ENCODE measurements around the gene HOXC10.

HOXC10 gene

DNA sequence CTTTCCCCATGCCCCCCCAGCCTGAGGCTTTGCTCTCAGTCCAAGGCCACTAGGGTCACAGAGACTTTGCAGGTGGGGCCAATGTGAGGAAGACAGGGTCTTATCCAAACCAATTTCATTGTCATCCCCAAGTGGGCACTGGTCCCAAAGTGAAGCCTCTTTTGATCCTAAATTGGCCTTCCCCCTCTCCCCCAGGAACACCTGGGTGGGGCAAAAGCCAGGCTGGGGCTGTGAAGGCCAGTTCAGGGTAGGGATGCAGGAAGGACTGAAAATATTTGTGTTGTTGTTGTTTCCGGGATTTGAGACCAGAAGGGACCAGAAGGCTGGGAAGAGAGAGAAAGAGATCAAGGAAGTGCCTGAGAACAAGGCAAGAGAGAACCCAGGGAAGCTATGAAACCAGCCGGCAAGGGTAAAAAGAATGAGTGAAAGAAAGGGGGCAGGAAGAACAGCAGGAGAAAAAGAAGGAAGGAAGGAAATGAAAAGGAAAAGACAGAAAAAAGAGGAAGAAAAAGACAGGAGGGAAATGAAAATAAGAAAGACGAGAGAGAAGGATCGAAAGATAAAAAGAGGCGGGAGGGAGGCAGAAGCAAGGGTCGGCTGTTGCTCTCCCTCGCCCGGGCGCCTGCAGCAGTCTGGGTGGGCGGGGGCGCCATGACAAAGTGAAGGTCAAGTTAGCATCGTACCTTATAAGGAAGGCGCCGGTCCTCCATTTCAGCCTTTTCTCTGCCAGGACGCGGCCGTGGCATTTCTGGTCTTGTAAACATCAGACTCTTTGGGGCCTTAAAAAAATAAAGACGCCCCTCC is 19.5 kb upstream of the HOXC10 start:
- no peak for DNase-seq (ENCODE audit: low spot score)

DNA sequence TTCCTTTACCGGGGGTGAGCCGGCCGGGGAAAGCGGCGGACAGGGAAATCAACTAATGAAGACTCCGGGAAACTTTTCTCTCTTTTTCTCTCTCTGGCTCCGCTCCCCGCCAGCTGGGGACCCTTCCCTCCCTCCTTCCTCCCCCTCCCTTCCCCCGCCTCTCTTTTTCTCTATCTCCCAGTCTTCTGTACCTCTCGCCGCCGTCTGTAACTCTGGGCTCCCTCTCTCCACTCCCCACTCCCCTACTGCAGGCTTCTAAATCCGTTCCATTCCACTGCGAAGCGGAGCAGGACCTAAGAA is 18.9 kb upstream of the HOXC10 start:
- no peak for DNase-seq (ENCODE audit: low spot score)

DNA sequence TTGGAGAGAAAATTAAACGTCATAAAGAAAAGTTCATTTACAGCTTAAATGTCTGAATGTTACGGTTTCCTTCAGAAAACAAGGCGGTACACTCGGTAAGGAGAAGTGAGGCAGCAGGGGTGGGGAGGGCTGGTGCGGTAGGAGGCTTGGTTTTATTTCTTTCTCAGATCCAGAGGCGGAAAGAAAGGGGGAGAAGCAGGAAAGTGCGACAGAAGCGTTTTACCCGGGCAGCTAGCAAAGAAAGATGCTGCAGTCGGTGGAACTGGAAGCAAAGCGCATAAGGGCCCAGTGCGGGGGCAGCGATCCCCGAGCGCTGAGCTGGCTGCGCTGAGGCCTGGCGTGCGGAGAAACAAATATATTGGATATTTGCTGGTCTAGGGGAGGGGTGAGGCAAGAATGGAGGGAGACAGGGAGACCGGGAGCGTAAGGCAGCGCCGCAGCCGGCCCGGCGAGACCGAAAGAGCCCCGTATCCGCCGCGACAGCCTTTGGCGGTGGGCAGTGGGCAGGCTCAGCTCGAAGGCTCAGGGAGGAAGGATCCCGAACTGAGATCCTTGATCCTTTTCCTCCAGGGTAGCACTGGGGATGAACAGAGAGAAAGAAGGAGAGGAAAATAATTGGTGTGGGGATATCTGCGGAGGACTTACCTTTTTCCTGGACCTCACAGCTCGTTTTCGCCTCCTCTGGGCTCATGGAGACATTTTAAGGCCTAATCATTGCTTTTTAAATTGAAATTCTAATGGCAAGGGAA is 18.4 kb upstream of the HOXC10 start:
- DNase-seq (ENCODE audit: low spot score): no peak

DNA sequence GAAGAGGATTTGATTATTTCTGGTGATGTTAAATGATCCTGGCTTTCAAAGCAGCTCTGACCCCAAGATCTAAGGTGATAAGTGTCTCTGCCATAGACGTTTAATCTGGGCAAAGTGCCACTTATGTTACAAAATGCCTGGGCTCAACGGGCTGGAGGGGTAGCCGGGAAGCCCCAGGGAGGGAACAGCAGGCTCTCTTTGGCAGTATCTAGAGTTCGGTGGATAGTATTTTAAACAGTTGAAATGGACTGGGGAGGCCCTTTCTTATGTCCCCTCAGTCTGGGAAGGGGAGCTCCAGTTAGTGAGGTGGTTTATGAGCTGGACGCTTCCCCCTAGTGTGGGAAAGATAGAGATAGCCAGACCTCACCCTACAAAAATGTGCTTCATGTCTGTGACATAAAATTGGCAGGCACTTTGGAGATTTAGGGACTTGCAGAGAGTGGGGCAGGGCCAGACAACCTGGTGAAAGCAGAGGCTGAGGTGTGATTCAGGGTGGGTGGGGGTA is 17.5 kb upstream of the HOXC10 start:
- no peak for DNase-seq (ENCODE audit: low spot score)

DNA sequence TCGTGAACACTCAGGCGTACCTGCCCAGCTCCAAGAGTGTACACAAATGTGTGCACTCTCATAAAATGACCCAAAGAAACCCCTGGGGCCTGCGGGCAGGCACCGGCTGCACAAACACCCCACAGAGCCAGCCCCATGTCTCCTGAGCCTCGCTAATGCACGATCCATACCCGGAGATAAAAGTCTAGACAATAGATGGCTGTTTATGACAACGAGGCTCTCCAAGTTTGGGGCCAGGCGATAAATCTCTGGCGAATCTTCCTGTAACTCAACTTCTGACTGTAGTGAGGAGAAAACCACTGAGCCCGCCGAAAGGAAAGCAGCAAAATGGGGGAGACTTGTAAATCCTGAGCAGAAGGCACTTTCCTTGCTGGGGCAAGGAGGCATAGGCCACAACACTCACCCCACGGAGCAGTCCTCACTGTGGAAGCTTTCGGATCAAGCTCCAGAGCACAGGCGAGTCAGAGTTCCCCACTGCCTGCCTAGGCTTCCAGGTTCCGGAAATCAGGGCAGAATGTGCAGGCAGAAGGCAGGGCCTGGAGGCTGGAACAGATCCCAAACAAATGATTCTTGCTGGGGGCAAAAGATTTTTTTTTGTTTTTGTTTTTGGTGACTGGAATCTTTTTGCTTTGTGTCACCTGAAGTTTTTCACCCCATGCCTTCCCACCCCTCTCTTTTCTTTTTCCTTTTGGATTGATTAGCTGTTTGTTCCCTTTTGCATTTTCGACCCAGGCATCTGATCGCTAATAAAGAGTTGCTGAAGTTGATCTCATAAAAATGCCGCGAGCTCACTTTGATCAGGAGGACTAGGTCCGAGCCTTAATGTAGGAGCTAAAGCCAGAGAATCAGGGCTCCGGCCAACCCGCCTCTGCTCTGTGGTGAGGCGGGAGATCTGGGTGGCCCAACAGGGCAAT is 16.5 kb upstream of the HOXC10 start:
- DNase-seq (ENCODE audit: low spot score): no peak

DNA sequence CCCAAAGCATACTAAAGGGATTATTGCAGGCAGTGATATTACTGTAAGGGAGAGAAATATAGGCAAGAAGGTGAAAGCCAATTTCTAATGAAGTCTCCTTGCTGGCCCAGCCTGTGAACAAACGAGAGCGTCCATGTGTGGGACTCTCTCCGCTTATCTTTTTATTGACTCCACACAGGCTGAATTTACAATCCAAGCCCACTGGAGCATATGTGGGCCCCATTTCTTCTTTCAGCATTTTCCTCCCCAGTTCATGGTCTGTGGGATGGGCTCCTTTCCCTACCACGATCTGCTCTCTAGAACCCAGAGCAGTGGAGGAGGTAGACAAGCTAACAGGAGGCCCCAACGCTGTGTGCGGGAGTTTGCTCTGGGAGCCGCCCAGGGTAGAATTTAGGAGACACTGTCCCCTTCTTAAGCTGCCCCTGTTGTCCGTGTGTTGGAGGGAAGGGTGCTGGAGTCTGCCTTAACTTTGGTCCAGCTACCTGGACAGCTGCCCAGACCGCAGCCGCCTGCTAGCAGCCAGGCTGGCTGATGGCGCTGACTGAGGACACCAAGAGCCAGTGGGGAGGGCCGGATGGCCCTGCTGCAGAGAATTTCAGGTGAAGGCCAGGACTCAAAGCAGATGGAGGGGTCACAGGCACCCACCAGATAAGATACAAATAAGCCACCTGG is 15.2 kb upstream of the HOXC10 start:
- DNase-seq (ENCODE audit: low spot score): no peak

DNA sequence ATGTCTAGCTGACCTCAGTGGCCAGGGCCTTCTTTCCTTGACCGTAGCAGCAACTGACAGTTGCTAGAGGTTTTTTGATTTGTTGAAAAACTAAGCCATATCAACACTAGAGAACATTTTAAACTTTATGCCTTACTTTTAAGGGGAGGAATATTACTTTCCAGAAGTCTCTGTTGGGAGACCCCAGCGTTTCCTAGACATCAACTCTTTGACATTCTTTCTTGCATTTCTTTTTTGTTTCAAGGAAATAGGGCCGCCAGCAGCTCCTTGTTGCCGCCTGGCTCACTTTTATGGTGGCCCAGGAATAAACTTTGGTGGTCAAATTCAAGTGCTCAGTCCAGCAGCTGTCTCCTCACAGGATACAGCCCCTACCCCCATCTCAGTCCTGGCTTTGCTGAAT is 14.5 kb upstream of the HOXC10 start:
- DNase-seq (ENCODE audit: low spot score): no peak

DNA sequence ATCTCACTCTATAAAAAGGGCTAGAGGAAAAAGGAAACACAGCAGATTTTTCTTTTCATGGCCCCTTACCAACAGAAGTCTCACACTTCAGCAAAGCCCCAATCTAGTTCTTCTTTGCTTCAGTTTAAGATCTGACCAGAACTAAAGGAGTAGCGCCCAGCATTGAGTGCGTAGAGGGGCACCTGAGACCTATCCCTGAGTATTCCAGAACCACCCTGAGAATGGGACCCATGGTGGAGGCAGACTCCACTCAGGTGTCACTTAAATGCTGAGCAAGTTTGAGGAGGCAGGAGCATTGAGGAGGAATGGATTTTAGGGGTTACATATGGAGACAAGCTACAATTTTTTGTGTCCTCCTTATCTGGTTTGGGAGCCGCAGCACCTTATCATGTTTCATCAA is 13.8 kb upstream of the HOXC10 start:
- no peak for DNase-seq (ENCODE audit: low spot score)

DNA sequence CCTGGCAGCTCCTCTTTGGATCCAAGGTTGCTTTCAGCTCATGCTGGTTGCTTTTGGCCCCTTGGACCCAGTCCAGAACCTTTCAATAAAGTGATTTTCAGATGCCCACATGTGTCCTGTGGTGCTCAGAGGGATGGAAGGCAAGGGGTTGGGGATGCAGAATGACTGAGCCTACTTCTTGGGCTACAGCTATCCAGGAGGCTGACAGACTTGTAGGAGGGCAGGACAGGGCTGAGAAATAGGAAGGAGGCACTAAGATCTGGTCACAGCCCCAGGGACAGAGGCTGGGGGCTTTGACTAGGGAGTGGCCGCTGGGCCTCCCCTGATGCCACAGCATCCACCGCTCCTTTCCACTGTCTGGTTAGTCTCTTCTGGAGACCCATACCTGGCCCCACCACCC is 13.3 kb upstream of the HOXC10 start:
- no peak for DNase-seq (ENCODE audit: low spot score)

DNA sequence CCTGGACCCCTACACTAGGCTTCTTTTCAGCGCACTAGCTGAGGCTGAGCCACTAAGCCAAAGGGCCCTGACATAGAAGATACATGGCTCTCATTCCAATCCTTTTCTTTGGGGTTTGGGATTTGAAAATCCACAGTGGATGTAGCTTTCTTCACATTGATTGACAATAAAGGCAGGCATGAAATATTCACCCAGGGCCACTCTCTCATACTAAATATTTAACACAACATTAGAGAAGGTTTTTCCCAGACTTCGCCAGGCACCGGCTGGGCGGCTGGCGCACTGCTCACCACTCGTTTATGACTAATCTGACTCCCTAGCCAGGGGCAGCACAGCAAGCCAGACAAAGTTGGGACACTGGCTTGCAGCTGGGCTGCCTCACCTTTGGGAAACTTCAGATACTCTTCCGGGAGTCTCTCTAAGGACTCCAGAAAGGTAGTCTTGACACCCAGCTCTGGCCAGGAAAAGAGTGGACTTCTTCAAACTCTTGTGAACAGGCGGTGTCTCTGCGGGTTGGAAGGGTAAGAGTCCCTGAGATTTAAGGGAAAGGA is 12.7 kb upstream of the HOXC10 start:
- no peak for DNase-seq (ENCODE audit: low spot score)

DNA sequence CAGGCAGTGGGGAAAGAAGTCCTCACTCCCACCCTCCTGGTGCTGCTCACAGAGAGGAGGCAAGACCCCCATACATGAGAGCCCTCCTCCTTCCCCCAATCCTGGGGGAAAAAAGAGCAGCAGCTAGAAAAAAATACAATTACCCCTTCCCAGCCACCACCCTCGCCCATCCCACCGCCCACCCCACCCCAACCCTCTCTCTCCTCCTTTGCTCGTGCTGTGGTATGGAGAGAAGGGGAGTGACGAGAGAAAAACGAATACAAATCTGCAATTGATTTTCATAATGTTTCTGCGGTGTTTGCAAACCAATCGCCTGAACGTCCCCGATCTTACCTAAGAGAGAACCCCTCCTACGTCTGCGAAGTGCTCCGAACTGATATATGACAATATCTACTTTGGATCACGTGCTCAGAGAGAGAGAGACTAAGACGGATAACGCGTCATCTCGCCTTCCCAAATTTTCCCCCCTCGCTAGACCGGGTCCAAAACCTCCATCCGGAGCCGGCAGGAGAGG is 12.2 kb upstream of the HOXC10 start, which contains the start of gene HOXC11:
HOXC11 (plus strand) TSS at position 405 of the 514 bp plus-strand sequence. CDS start 116 bp downstream, outside the sequence.
- DNase-seq (ENCODE audit: low spot score): no peak

DNA sequence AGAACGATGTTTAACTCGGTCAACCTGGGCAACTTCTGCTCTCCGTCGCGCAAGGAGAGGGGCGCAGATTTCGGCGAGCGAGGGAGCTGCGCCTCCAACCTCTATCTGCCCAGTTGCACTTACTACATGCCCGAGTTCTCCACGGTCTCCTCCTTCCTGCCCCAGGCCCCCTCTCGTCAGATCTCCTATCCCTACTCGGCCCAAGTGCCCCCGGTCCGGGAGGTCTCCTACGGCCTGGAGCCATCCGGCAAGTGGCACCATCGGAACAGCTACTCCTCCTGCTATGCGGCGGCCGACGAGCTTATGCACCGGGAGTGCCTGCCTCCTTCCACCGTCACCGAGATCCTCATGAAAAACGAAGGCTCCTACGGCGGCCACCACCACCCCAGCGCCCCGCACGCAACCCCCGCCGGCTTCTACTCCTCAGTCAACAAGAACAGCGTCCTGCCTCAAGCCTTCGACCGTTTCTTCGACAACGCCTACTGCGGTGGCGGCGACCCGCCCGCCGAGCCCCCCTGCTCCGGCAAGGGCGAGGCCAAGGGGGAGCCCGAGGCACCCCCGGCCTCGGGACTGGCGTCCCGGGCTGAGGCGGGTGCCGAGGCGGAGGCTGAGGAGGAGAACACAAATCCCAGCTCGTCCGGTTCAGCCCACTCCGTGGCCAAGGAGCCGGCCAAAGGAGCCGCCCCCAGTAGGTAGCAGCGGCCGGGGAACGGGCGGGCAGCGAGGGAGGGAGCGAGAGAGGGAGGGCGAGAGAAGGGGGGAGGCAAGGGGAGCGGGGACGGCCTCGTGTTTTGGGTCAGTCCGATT is 11.5 kb upstream of the HOXC10 start:
- no peak for DNase-seq (ENCODE audit: low spot score)

DNA sequence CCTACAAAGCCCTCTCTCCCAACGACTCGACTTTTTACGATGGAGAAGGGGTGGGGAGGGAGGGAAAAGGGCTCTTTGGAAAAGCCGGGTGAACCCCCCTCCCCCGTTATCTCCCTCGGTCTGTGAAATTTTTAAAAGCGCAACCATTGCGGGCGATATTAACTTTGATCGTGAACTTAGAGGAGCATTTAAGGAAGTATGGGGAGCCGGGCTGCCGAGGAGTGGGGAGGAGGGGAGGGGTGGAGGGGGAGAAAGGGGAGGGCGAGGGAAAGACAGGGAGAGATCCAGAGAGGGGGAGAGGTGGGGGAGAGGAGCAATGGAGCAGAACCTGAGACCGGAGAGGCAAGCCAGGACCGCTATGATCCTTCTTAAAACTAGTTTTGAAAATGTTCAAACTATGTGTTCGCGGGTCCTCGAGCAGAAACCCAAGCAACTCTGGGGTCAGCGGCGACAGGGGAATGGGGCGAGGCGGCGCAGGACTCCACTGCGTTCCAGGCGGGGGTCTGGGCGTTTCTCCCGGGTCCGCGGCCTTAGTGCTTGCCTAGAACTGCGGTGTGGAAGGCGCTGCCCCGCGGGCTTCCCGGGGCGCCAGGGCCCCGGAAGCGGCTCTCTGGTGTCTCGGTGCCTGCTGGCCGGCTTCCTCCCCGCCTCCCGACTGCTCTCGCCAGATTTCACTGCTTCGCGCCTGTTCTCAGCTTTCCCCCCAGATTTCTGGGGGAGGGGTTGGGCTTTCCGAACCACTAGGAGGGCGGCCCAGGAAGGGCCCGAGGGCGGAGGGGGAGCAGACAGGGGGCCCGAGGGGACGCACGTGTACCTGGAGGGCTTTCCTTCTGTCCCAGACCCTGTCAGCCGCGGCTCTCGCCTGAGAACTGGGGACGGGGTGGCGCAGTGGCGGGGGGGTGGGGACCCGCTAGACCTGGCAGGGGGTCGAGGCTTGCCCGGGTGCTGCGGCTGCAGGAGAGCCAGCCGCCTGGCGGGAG is 10.6 kb upstream of the HOXC10 start, which contains the start of gene HOTAIR:
HOTAIR (minus strand) TSS at position 871 of the 980 bp plus-strand sequence.
- DNase-seq (ENCODE audit: low spot score): no peak

DNA sequence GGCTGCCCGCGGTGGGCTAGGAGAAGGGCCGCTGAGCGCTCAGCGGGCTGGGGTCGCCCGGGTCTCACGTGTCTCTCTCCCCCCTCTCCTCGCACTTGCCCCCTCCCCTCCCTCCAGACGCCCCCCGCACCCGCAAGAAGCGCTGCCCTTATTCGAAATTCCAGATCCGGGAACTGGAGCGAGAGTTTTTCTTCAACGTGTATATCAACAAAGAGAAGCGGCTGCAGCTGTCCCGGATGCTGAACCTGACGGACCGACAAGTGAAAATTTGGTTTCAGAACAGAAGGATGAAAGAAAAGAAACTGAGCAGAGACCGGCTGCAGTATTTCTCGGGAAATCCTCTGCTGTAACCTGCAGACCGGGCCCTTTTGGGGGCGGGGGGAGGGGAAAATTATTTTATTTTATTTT is 9.9 kb upstream of the HOXC10 start:
- no peak for DNase-seq (ENCODE audit: low spot score)

DNA sequence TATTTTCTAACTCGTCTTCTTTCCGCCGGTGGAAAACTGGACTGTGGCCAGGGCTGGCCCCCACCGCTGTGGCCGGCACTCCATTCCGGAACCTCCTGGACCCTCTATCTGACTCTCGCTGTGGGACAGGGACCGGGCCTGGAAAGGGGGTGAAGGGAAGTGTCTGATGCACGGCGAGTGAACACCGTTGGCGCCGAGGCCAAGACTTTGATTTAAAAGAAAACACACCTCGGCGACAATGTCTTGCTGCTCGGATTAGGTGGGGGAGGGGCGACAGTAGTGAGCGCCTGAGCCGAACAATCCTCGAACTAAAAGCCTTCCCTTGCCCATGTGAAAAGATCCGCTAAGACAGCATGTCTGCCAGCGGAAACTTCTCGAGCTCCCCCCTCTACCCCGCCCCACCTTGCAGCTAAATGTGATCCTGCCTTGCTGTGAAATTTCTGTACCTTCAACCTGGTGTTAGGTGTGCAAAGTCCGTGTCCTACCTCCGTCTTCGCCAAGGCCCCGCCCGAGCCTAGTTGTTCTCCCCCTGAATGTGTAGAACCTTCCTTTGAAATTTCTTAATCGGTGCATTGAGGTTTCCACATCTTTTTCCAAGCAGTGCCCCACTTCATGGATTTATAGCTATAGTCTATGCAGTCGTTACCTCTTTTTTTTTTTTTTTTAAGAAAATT is 9.3 kb upstream of the HOXC10 start:
- no peak for DNase-seq (ENCODE audit: low spot score)

DNA sequence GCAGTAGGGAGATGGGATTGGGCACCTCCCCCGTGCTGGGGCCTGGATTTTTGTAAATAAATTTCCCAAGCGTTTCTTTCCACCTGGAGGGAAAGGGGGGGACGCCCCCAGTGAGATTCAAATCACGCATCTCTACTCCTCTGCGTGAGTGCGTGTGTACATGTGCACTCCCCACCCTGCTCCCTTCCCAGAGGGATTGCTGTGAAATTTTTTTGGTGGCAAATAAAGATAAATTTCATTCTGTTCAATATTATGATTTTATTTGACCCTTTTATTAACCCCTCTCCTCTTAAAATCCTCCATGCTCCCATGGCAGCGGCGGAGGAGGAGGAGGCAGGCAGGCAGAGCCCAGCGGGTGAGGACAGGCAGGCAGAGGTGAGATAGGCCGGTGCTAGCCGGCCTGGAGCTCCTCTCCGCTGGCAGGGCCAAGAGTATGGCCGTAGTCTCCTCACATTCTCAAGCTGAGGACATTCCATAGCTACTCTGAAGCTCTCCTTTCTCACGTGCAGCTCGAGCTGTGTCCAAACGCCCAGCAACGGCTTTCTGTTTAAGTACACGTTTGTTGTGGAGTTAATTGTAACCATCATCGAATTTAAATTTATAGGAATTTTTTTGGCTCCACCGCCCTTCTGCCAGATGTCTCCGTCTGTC is 8.6 kb upstream of the HOXC10 start:
- DNase-seq (ENCODE audit: low spot score): no peak

DNA sequence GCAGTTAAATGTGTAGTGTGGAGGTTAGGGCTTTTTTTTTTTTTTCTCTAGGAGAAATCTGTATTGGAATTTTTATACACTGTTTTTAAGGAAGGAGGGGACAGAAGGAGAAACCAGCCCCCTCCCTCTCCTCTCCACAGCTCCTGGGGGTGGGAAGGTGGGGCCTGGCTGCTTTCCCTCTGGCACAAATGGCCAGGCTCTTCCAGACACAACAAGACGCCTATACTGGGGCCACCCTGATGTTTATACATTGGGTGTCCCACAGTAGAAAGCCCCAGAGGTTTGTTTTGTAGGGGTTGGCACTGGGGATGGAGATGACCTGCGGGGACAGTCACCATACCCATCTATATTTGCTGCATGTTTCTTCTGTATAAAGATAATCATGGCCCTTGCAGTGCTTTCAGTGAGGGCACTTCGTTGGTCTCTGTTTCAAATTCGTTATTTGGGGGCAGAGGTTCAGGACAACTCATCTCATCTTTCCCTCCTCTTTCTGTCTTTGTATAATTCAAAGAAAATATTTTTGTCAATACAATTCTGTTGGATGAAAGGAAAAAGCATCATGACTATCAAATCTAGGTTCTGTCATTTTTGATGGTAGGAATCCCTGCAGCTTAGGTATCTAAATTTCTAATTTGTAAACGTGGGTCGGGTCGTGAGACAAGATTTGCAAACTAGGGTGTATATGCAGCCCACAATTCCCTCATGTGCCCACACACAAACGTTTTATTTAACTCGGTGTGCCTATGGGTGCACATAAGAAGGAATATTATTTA is 7.9 kb upstream of the HOXC10 start:
- no peak for DNase-seq (ENCODE audit: low spot score)
